ENCODE results near the gene TEPSIN.

The TEPSIN gene

GRCh38 chr17:81239714-81240555, 1.1 kb upstream of the TEPSIN start:
- peak overlapping the region; percentile 70 for H3K4me3 ChIP-seq (replicated peaks; ENCODE audit: low read depth, low read length)
- H3K36me3 ChIP-seq (ENCODE audit: control insufficient read depth, insufficient read depth, low read length): peaks cover 10% of the 10 kb centered on the region
- no peak for TF ChIP-seq CTCF (IDR thresholded peaks at IDR 0.05; ENCODE audit: insufficient read depth, low read length, poor library complexity, severe bottlenecking)
- H3K27me3 ChIP-seq (replicated peaks; ENCODE audit: control insufficient read depth, insufficient read depth, low read length): no peaks in the 10 kb centered on the region
- peak; percentile 72 for DNase-seq (ENCODE audit: extremely low read depth, insufficient read length)

- no peak for TF ChIP-seq CTCF (IDR thresholded peaks at IDR 0.05; ENCODE audit: insufficient read depth, low read length, poor library complexity, severe bottlenecking)
- no peak for DNase-seq (ENCODE audit: extremely low read depth, insufficient read length)
- Histone ChIP-seq H3K27me3 (replicated peaks; ENCODE audit: control insufficient read depth, insufficient read depth, low read length) (no peaks in the 10 kb centered on the region), H3K4me3 (replicated peaks; ENCODE audit: low read depth, low read length) (peak overlapping the region; percentile 70), H3K36me3 (ENCODE audit: control insufficient read depth, insufficient read depth, low read length) (peaks cover 10% of the 10 kb centered on the region)
These were observed 403 bp downstream of the TEPSIN start for GRCh38 chr17:81238490-81238814.

- peak overlapping the region; percentile 70 for H3K4me3 ChIP-seq (replicated peaks; ENCODE audit: low read depth, low read length)
- DNase-seq (ENCODE audit: extremely low read depth, insufficient read length): peak; percentile 20
- TF ChIP-seq CTCF (IDR thresholded peaks at IDR 0.05; ENCODE audit: insufficient read depth, low read length, poor library complexity, severe bottlenecking): no peak
These were observed 1.0 kb downstream of the TEPSIN start for GRCh38 chr17:81237591-81238489.

GRCh38 chr17:81236784-81237183, 2.1 kb downstream of the TEPSIN start:
- Histone ChIP-seq H3K36me3 (ENCODE audit: control insufficient read depth, insufficient read depth, low read length) (peaks cover 13% of the 10 kb centered on the region), H3K27me3 (replicated peaks; ENCODE audit: control insufficient read depth, insufficient read depth, low read length) (no peaks in the 10 kb centered on the region), H3K4me3 (replicated peaks; ENCODE audit: low read depth, low read length) (no peak overlapping the region)
- DNase-seq (ENCODE audit: extremely low read depth, insufficient read length): no peak
- no peak for TF ChIP-seq CTCF (IDR thresholded peaks at IDR 0.05; ENCODE audit: insufficient read depth, low read length, poor library complexity, severe bottlenecking)

More at GRCh38 chr17:81237591-81238489, 1.0 kb downstream of the TEPSIN start:
- Histone ChIP-seq H3K27me3 (replicated peaks; ENCODE audit: control insufficient read depth, insufficient read depth, low read length) (no peaks in the 10 kb centered on the region), H3K36me3 (ENCODE audit: control insufficient read depth, insufficient read depth, low read length) (peaks cover 14% of the 10 kb centered on the region)

GRCh38 chr17:81235822-81236740, 2.8 kb downstream of the TEPSIN start:
- H3K27me3 ChIP-seq (replicated peaks; ENCODE audit: control insufficient read depth, insufficient read depth, low read length): no peaks in the 10 kb centered on the region
- peak; percentile 11 for DNase-seq (ENCODE audit: extremely low read depth, insufficient read length)
- H3K4me3 ChIP-seq (replicated peaks; ENCODE audit: low read depth, low read length): no peak overlapping the region
- TF ChIP-seq CTCF (IDR thresholded peaks at IDR 0.05; ENCODE audit: insufficient read depth, low read length, poor library complexity, severe bottlenecking): no peak
- peaks cover 14% of the 10 kb centered on the region for H3K36me3 ChIP-seq (ENCODE audit: control insufficient read depth, insufficient read depth, low read length)
